T-helper 1 cell treated with Interleukin-12 subunit alpha and Interleukin-12 subunit beta and Interleukin-4 antibody, amounts not matched to agents 30 ng/mL and 1 ng/mL, for 36 hours (primary cell): Measurements from ENCODE around the gene KLF9. TPM values are rescaled to one million over a fixed set of nuclear protein-coding genes. Genes with fewer than 3 reads are reported as not detected.
"Not testable (repeated sequence)": the region's sequence is repeated elsewhere in the genome, so short reads cannot be mapped to it uniquely, and the experiment has no call there.

Source experiments
- intact Hi-C: fragments of 100-400 bp; cut with micrococcal nuclease; formaldehyde crosslinking; loops from one replicate; pipeline ENCODE4 v1.15.1; 2024
- total RNA-seq: library from RNA; stranded (reverse); gene quantifications from 2 replicates; pipeline ENCODE4 v1.2.3, GENCODE V29; 2022

KLF9 gene
- total RNA-seq, 1 donor from 2014 or later: 10.7 TPM

GRCh38 chr9:70406434-70406862 lies 8.0 kb downstream of the KLF9 start:
- intact Hi-C loops: loop anchor here (1.0 to 2.0 kb wide), 2 partner anchors 8 to 14 kb away; no protein-coding TSS in a partner anchor

- intact Hi-C loops: loop anchor here (1.0 to 2.0 kb wide), 3 partner anchors 8 to 15 kb away; no protein-coding TSS in a partner anchor
Measured at GRCh38 chr9:70405808-70406433, 8.5 kb downstream of the KLF9 start.

GRCh38 chr9:70404261-70404660 lies 10.2 kb downstream of the KLF9 start:
- intact Hi-C loops: loop anchor here (2.0 kb wide), 1 partner anchor 13 kb away; no protein-coding TSS in a partner anchor

- intact Hi-C loops: loop anchor here (2.0 kb wide), 1 partner anchor 13 kb away; no protein-coding TSS in a partner anchor
Measured at GRCh38 chr9:70403618-70404025, 10.8 kb downstream of the KLF9 start.

- intact Hi-C loops: no loop called here
Measured at GRCh38 chr9:70403166-70403565, 11.3 kb downstream of the KLF9 start.

GRCh38 chr9:70402213-70402612 lies 12.2 kb downstream of the KLF9 start:
- intact Hi-C loops: no loop called here

GRCh38 chr9:70401241-70401640 lies 13.2 kb downstream of the KLF9 start:
- intact Hi-C loops: not testable (repeated sequence)

- intact Hi-C loops: no loop called here
Measured at GRCh38 chr9:70400107-70400892, 14.2 kb downstream of the KLF9 start.

GRCh38 chr9:70399141-70399540 lies 15.3 kb downstream of the KLF9 start:
- intact Hi-C loops: loop anchor here (2.0 kb wide), 1 partner anchor 58 kb away; no protein-coding TSS in a partner anchor

GRCh38 chr9:70398145-70398556 lies 16.3 kb downstream of the KLF9 start:
- intact Hi-C loops: loop anchor here (1.0 to 2.0 kb wide), 4 partner anchors 8 to 57 kb away; no protein-coding TSS in a partner anchor

GRCh38 chr9:70395652-70396051 lies 18.8 kb downstream of the KLF9 start:
- intact Hi-C loops: no loop called here

- intact Hi-C loops: no loop called here
Measured at GRCh38 chr9:70392850-70393249, 21.6 kb downstream of the KLF9 start.

GRCh38 chr9:70392189-70392588 lies 22.3 kb downstream of the KLF9 start:
- intact Hi-C loops: no loop called here

- intact Hi-C loops: loop anchor here (2.0 kb wide), 1 partner anchor 14 kb away; no protein-coding TSS in a partner anchor
Measured at GRCh38 chr9:70390933-70391341, 23.5 kb downstream of the KLF9 start.

GRCh38 chr9:70389621-70390266 lies 24.7 kb downstream of the KLF9 start:
- intact Hi-C loops: loop anchor here (2.0 to 10.0 kb wide), 2 partner anchors 15 to 275 kb away; no protein-coding TSS in a partner anchor

GRCh38 chr9:70389188-70389587 lies 25.3 kb downstream of the KLF9 start:
- intact Hi-C loops: loop anchor here (10.0 kb wide), 1 partner anchor 274 kb away; no protein-coding TSS in a partner anchor

- intact Hi-C loops: loop anchor here (10.0 kb wide), 1 partner anchor 273 kb away; no protein-coding TSS in a partner anchor
Measured at GRCh38 chr9:70387663-70388062, 26.8 kb downstream of the KLF9 start.

- intact Hi-C loops: loop anchor here (10.0 kb wide), 1 partner anchor 271 kb away; no protein-coding TSS in a partner anchor
Measured at GRCh38 chr9:70385426-70385825, 29.0 kb downstream of the KLF9 start.

- intact Hi-C loops: loop anchor here (10.0 kb wide), 1 partner anchor 268 kb away; no protein-coding TSS in a partner anchor
Measured at GRCh38 chr9:70382709-70383605, 31.5 kb downstream of the KLF9 start.

GRCh38 chr9:70382046-70382708 lies 32.3 kb downstream of the KLF9 start:
- intact Hi-C loops: loop anchor here (10.0 kb wide), 1 partner anchor 267 kb away; no protein-coding TSS in a partner anchor
